ENCODE data around the gene MLXIP. TPM values are rescaled to one million over a fixed set of nuclear protein-coding genes. Genes with fewer than 3 reads are reported as not detected.

The MLXIP gene
- total and polyA plus RNA-seq, 2 of the 13 experiments (the other 11 are each of a cell fraction or from before 2014, with no cell fraction given) = 5.3 to 6.7 TPM

- no peak for TF ChIP-seq ZNF318 (CRISPR knock-in tag; IDR thresholded peaks at IDR 0.05)
- TF ChIP-seq STAT6 (CRISPR knock-in tag; IDR thresholded peaks at IDR 0.05; ENCODE audit: borderline replicate concordance) = no peak
These were observed 88.1 kb downstream of the MLXIP start (continued) for GRCh38 chr12:122166422-122167349.
